K562 (cell line): ENCODE results near the gene CNGB1. TPM values are rescaled to one million over a fixed set of nuclear protein-coding genes. Genes with fewer than 3 reads are reported as not detected.

Experiments
- ATAC-seq: fragments of 200-7000 bp; cut with Tn5 transposase; 3 replicates; pipeline ENCODE4 v1.9.1; 2020; ENCODE audit warnings: moderate library complexity
- BruUV-seq: library from RNA; stranded (reverse); fragments of 400-500 nt; replicated peaks from 2 replicates; lab custom pipeline; 2021; lab: Mats Ljungman, UMichigan
- CTCF ChIA-PET: fragments of 300-600 bp; formaldehyde crosslinking; extraction: SDS; loops from one replicate; lab custom pipeline; 2021; ENCODE audit warnings: low intra/inter-chr PET ratio; lab: Yijun Ruan, JAX
- POLR2A ChIA-PET: fragments of 300-600, 350-650 bp; sonication (Branson Sonifier 250); formaldehyde crosslinking; extraction: SDS; loops from one replicate; lab custom pipeline; 2021; ENCODE audit warnings: antibody characterized with exemption, inconsistent platforms; lab: Yijun Ruan, JAX
- DNase-seq, 4 experiments: peaks; one replicate each; pipeline versions ENCODE4 v3.0.0 to v3.0.0-alpha.2; 2011 to 2018; ENCODE audit warnings: low spot score in 3 of 4, mixed read lengths in 3 of 4; ENCODE audit errors: extremely low read depth in 1 of 4
- FAIRE-seq: peaks from 2 replicates; lab custom pipeline; 2011; peaks lifted over from hg19 to GRCh38; lab: Jason Lieb, UNC
- H2AFZ ChIP-seq: 2 replicates; pipeline ENCODE4 v1.6.0; 2011; ENCODE audit warnings: low read depth, low read length, control low read depth, inconsistent platforms
- H3K27ac ChIP-seq: fragments of 200-600 bp; 3 replicates; pipeline ENCODE4 v1.8.0; 2011; ENCODE audit warnings: low read depth, mild to moderate bottlenecking, control low read depth, inconsistent platforms, low read length, moderate library complexity, mixed read lengths; ENCODE audit errors: extremely low read depth
- H3K27me3 ChIP-seq, 2 experiments: fragments of 300-600 bp in 1 of 2; 2 replicates in 1 of 2; 3 replicates in 1 of 2; pipeline versions ENCODE4 v1.6.0 to v1.8.0; 2011; ENCODE audit warnings: inconsistent platforms in 2 of 2, low read length in 2 of 2, mild to moderate bottlenecking in 1 of 2, mixed read lengths in 1 of 2, moderate library complexity in 1 of 2; ENCODE audit not compliant: control insufficient read depth in 2 of 2, insufficient read depth in 2 of 2
- H3K36me3 ChIP-seq: fragments of 300-600 bp; 3 replicates; pipeline ENCODE4 v1.8.0; 2011; ENCODE audit warnings: mild to moderate bottlenecking, low read length, inconsistent platforms; ENCODE audit not compliant: control insufficient read depth, insufficient read depth
- H3K4me1 ChIP-seq, 2 experiments: fragments of 200-600 bp in 1 of 2; replicated peaks in 1 of 2; 2 replicates in 1 of 2; 3 replicates in 1 of 2; pipeline versions ENCODE4 v1.5.1 to v1.8.0; 2011; ENCODE audit warnings: inconsistent platforms in 2 of 2, low read length in 2 of 2, mild to moderate bottlenecking in 1 of 2, mixed read lengths in 1 of 2, moderate library complexity in 1 of 2; ENCODE audit not compliant: control insufficient read depth in 2 of 2, insufficient read depth in 2 of 2
- H3K4me2 ChIP-seq: 2 replicates; pipeline ENCODE4 v1.6.1; 2011; ENCODE audit warnings: low read length, control low read depth, inconsistent platforms, mixed read lengths; ENCODE audit not compliant: insufficient read depth
- H3K4me3 ChIP-seq: fragments of 200-600 bp; sonication (generic), shearing (Covaris generic); 2 replicates; pipeline ENCODE4 v1.5.1; 2016; ENCODE audit warnings: control low read depth, inconsistent platforms
- H3K79me2 ChIP-seq: fragments of 200-600 bp; 3 replicates; pipeline ENCODE4 v1.8.0; 2011; ENCODE audit warnings: low read length, inconsistent platforms; ENCODE audit not compliant: control insufficient read depth, insufficient read depth
- H3K9ac ChIP-seq, 2 experiments: 2 replicates each; pipeline versions ENCODE4 v1.6.0 to v1.6.1; 2011; ENCODE audit warnings: low read depth in 2 of 2, low read length in 2 of 2, control low read depth in 1 of 2, inconsistent platforms in 1 of 2, mild to moderate bottlenecking in 1 of 2, mixed read lengths in 1 of 2; ENCODE audit not compliant: insufficient read depth in 1 of 2
- H3K9me1 ChIP-seq: one replicate; pipeline ENCODE4 v1.6.0; 2011; ENCODE audit warnings: inconsistent platforms, mild to moderate bottlenecking, low read length, moderate library complexity; ENCODE audit not compliant: control insufficient read depth, insufficient read depth
- H3K9me3 ChIP-seq: replicated peaks from 2 replicates; pipeline ENCODE4 v1.5.1; 2011; ENCODE audit warnings: low read depth, low read length, inconsistent platforms; ENCODE audit not compliant: control insufficient read depth, insufficient read depth
- H4K20me1 ChIP-seq: replicated peaks from 2 replicates; pipeline ENCODE4 v1.6.1; 2011; ENCODE audit warnings: low read length, inconsistent platforms, mixed read lengths; ENCODE audit not compliant: control insufficient read depth, insufficient read depth
- C11orf30 ChIP-seq: fragments of 450-650 bp; IDR thresholded peaks from 2 replicates; pipeline ENCODE4 v1.6.1; 2016; ENCODE audit warnings: low read depth, mild to moderate bottlenecking
- CAMTA2 ChIP-seq: fragments of 250-450 bp; sonication (Bioruptor Pico); conservative IDR thresholded peaks from 2 replicates; pipeline ENCODE4 v1.5.1; 2022
- DMBX1 ChIP-seq: fragments of 250-450 bp; sonication (Bioruptor Pico); IDR thresholded peaks from 2 replicates; pipeline ENCODE4 v1.8.0; 2022; ENCODE audit warnings: inconsistent platforms, mild to moderate bottlenecking, moderate library complexity, borderline replicate concordance
- ELF2 ChIP-seq: fragments of 250-450 bp; sonication (Bioruptor Pico); IDR thresholded peaks from 2 replicates; pipeline ENCODE4 v1.5.0; 2021; ENCODE audit warnings: mild to moderate bottlenecking
- ETV1 ChIP-seq: fragments of 450-650 bp; conservative IDR thresholded peaks from 2 replicates; pipeline ENCODE4 v1.6.1; 2016; ENCODE audit warnings: missing genetic modification characterization, control low read depth, low read depth, missing compliant biosample characterization
- ETV5 ChIP-seq: sonication (generic); formaldehyde crosslinking; IDR thresholded peaks from 2 replicates; pipeline ENCODE4 v1.4.0; 2020; ENCODE audit warnings: low read depth, mild to moderate bottlenecking, missing genetic modification reagents
- FOXJ3 ChIP-seq: sonication (generic); formaldehyde crosslinking; IDR thresholded peaks from 2 replicates; pipeline ENCODE4 v1.4.0; 2020; ENCODE audit warnings: mild to moderate bottlenecking, missing genetic modification reagents
- PHF8 ChIP-seq: fragments of 200-600 bp; sonication (generic); IDR thresholded peaks from 2 replicates; pipeline ENCODE4 v1.6.1; 2012; ENCODE audit warnings: mixed run types, mild to moderate bottlenecking, inconsistent platforms, low read length, moderate library complexity, borderline replicate concordance
- POLR3A ChIP-seq: IDR thresholded peaks from 2 replicates; pipeline ENCODE4 v1.6.1; 2011; ENCODE audit warnings: borderline replicate concordance, mild to moderate bottlenecking, moderate library complexity; ENCODE audit not compliant: insufficient read length, insufficient read depth; ENCODE audit errors: extremely low read depth
- PPARD ChIP-seq: fragments of 250-450 bp; sonication (Bioruptor Pico); IDR thresholded peaks from 2 replicates; pipeline ENCODE4 v1.8.0; 2022; ENCODE audit warnings: inconsistent platforms, mild to moderate bottlenecking, moderate library complexity
- SMAD1 ChIP-seq: fragments of 150-350 bp; IDR thresholded peaks from 2 replicates; pipeline ENCODE4 v1.6.1; 2014; ENCODE audit warnings: low read length, low read depth; ENCODE audit not compliant: partially characterized antibody
- SMARCC2 ChIP-seq: fragments of 450-650 bp; IDR thresholded peaks from 2 replicates; pipeline ENCODE4 v1.6.1; 2017; ENCODE audit warnings: antibody characterized with exemption, moderate library complexity, mild to moderate bottlenecking, low read depth
- ZFP36 ChIP-seq: fragments of 150-350 bp; IDR thresholded peaks from 2 replicates; pipeline ENCODE4 v1.6.1; 2018; ENCODE audit warnings: low read length, low read depth; ENCODE audit not compliant: partially characterized antibody
- WGBS: fragments of 100-300 bp; shearing (Covaris generic); methylation state at CpG from one replicate; pipeline ENCODE4 v1.1.6; 2016; ENCODE audit warnings: low coverage, mixed read lengths; ENCODE audit not compliant: insufficient coverage; ENCODE audit errors: missing lambda C conversion rate; 5-methylcytosine and 5-hydroxymethylcytosine counted together
- in situ Hi-C: fragments of 300-500 bp; cut with MboI; formaldehyde crosslinking; loops from 4 replicates; pipeline ENCODE4 v1.15.0; 2018; ENCODE audit warnings: inconsistent platforms, mixed read lengths
- intact Hi-C: fragments of 100-400 bp; cut with micrococcal nuclease; formaldehyde crosslinking; loops from 2 replicates; pipeline ENCODE4 v1.14.2; 2022
- polyA plus RNA-seq, 8 experiments: library from polyadenylated mRNA; depleted of rRNA in 4 of 8; stranded (reverse) in 5 of 8; unstranded in 3 of 8; fragments of >200 nt; fragmentation: Nextera tagmentation in 2 of 8; fragmentation: Illumina TruSeq in 1 of 8; extraction: Ambion mirVana in 2 of 8; extraction: Trizol in 1 of 8; gene quantifications; 2 replicates each; pipeline versions ENCODE4 v1.2.1 to v1.2.3, GENCODE V29; 2011 to 2014; ENCODE audit warnings: inconsistent platforms in 1 of 8, missing spikeins in 1 of 8
- total RNA-seq, 7 experiments: library from RNA; depleted of rRNA in 6 of 7; stranded (reverse); fragments of >200 nt in 6 of 7; fragmentation: Illumina TruSeq in 2 of 7; extraction: Trizol in 2 of 7; gene quantifications; 2 replicates each; pipeline versions ENCODE4 v1.2.1 to v1.2.3, GENCODE V29; 2011 to 2021; ENCODE audit warnings: low replicate concordance in 1 of 7
- TF ChIP-seq, protein P1 (sequence below), 2 experiments: fragments of 450-650 bp in 1 of 2; IDR thresholded peaks; 2 replicates each; pipeline ENCODE4 v1.6.1; 2011 to 2017; ENCODE audit warnings: low read depth in 2 of 2, antibody characterized with exemption in 1 of 2, borderline replicate concordance in 1 of 2, low read length in 1 of 2, mild to moderate bottlenecking in 1 of 2, mixed read lengths in 1 of 2; ENCODE audit not compliant: control insufficient read depth in 1 of 2
- TF ChIP-seq, protein P2 (sequence below): sonication (generic); formaldehyde crosslinking; IDR thresholded peaks from 2 replicates; pipeline ENCODE4 v1.5.0; 2020; ENCODE audit warnings: missing genetic modification reagents

Gene CNGB1
- total and polyA plus RNA-seq, 9 of the 15 experiments (the other 6 are each of a cell fraction or from before 2014, with no cell fraction given) = not detected

DNA sequence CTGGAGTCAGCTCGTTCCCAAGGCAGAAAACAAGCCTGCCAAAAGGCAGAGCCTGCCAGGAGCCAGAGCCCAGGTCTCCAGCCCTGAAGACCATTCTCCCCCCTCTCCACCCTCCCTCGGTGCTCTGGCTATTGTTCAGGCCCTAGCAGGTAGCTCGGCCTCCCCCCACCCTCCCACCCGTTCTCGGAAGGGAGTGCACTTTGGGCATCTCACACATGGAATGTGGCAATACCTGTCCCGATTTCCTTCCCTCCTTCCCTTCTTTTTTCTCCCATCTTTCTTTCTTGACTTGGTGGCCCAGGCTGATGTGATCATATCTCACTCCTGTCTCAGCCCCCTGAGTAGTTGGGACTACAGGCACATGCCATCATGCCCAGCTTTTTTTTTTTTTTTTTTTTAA lies 12.4 kb downstream of the CNGB1 start:
- no peak for ATAC-seq
- intact Hi-C loops = no loop called here
- ChIA-PET CTCF (no interaction called here), POLR2A (interaction anchor here (0.9 kb wide), 1 partner anchor 52 kb away, joined by 5 read pairs; no protein-coding TSS in a partner anchor)
- Histone ChIP-seq H3K4me3 (no peak overlapping the region), H3K4me1 (peaks cover 0 to 23% of the 10 kb centered on the region in 2 experiments; a peak in 3 of 5 replicates), H3K4me2 (no peak overlapping the region), H3K9me3 (no peaks in the 10 kb centered on the region), H3K27me3 (no peaks in the 10 kb centered on the region; a peak in 1 of 5 replicates), H4K20me1 (no peaks in the 10 kb centered on the region), H3K9ac (peak overlapping the region in 1 of 2 experiments; percentile 31; a peak in 1 of 4 replicates), H3K36me3 (no peaks in the 10 kb centered on the region), H3K79me2 (no peaks in the 10 kb centered on the region), H3K9me1 (no peaks in the 10 kb centered on the region), H3K27ac (no peak overlapping the region), H2AFZ (no peak overlapping the region)
- TF ChIP-seq PHF8 (no peak), SMAD1 (no peak), DMBX1 (CRISPR knock-in tag) (no peak), C11orf30 (no peak), ZFP36 (no peak), CAMTA2 (CRISPR knock-in tag) (no peak), FOXJ3 (CRISPR knock-in tag) (no peak), ETV5 (CRISPR knock-in tag) (no peak), PPARD (no peak), SMARCC2 (no peak), ETV1 (no peak), POLR3A (no peak), ELF2 (CRISPR knock-in tag) (no peak)
- TF ChIP-seq, protein P1, sequence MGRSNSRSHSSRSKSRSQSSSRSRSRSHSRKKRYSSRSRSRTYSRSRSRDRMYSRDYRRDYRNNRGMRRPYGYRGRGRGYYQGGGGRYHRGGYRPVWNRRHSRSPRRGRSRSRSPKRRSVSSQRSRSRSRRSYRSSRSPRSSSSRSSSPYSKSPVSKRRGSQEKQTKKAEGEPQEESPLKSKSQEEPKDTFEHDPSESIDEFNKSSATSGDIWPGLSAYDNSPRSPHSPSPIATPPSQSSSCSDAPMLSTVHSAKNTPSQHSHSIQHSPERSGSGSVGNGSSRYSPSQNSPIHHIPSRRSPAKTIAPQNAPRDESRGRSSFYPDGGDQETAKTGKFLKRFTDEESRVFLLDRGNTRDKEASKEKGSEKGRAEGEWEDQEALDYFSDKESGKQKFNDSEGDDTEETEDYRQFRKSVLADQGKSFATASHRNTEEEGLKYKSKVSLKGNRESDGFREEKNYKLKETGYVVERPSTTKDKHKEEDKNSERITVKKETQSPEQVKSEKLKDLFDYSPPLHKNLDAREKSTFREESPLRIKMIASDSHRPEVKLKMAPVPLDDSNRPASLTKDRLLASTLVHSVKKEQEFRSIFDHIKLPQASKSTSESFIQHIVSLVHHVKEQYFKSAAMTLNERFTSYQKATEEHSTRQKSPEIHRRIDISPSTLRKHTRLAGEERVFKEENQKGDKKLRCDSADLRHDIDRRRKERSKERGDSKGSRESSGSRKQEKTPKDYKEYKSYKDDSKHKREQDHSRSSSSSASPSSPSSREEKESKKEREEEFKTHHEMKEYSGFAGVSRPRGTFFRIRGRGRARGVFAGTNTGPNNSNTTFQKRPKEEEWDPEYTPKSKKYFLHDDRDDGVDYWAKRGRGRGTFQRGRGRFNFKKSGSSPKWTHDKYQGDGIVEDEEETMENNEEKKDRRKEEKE (IDR thresholded peaks at IDR 0.05; ENCODE audit: borderline replicate concordance in 1 of 2, control insufficient read depth in 1 of 2, low read depth in 2 of 2, low read length in 1 of 2) = no peak
- TF ChIP-seq, protein P2, sequence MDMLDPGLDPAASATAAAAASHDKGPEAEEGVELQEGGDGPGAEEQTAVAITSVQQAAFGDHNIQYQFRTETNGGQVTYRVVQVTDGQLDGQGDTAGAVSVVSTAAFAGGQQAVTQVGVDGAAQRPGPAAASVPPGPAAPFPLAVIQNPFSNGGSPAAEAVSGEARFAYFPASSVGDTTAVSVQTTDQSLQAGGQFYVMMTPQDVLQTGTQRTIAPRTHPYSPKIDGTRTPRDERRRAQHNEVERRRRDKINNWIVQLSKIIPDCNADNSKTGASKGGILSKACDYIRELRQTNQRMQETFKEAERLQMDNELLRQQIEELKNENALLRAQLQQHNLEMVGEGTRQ (CRISPR knock-in tag) = no peak
- no TSS peak for BruUV-seq
- 34% methylated on average over 4 of the region's 6 CpGs for WGBS
- FAIRE-seq = no peak
- DNase-seq = no peak
- in situ Hi-C loops = no loop called here
